Tibial artery (tissue), 4 donors: ENCODE measurements around the gene UGT1A5.
"Not testable (repeated sequence)": the region's sequence is repeated elsewhere in the genome, so short reads cannot be mapped to it uniquely, and the experiment has no call there.

ENCODE experiments used
- DNase-seq, 2 donors: peaks; one replicate each; pipeline ENCODE4 v3.0.0-alpha.2; 2019
- H3K27ac ChIP-seq, 2 donors: fragments of 200-600 bp; sonication (generic) in 1 of 2; 1 replicate in 1 of 2; 2 replicates in 1 of 2; pipeline ENCODE4 v1.5.1; 2018 to 2019; ENCODE audit warnings: mild to moderate bottlenecking in 1 of 2
- H3K27me3 ChIP-seq, 2 donors: fragments of 200-600 bp; sonication (generic) in 1 of 2; one replicate each; pipeline versions ENCODE4 v1.5.1 to v1.6.0; 2016 to 2019
- H3K36me3 ChIP-seq, 3 donors: fragments of 200-600 bp; sonication (generic) in 2 of 3; one replicate each; pipeline ENCODE4 v1.5.1; 2016 to 2019; ENCODE audit warnings: mild to moderate bottlenecking in 2 of 3
- H3K4me1 ChIP-seq, 4 donors: fragments of 200-600 bp; sonication (generic) in 2 of 4; 1 replicate in 3 of 4; 2 replicates in 1 of 4; pipeline ENCODE4 v1.5.1; 2016 to 2019
- H3K4me3 ChIP-seq, 2 donors: fragments of 200-600 bp; sonication (generic) in 1 of 2; 1 replicate in 1 of 2; 2 replicates in 1 of 2; pipeline ENCODE4 v1.5.1; 2018 to 2019; ENCODE audit warnings: mild to moderate bottlenecking in 2 of 2
- H3K9me3 ChIP-seq, 3 donors: fragments of 200-600 bp; sonication (generic) in 1 of 3; one replicate each; pipeline ENCODE4 v1.5.1; 2016 to 2019
- CTCF ChIP-seq, 2 experiments: fragments of 200-600 bp in 1 of 2; fragments of 450-650 bp in 1 of 2; IDR thresholded peaks; one replicate each; pipeline ENCODE4 v1.5.1; 2017 to 2019; ENCODE audit warnings: antibody characterized with exemption in 2 of 2, mild to moderate bottlenecking in 1 of 2, moderate library complexity in 1 of 2
- intact Hi-C: fragments of 100-400 bp; cut with DNase I; formaldehyde crosslinking; loops from one replicate; pipeline ENCODE4 v1.15.0; 2023; ENCODE audit warnings: low total_unique reads

UGT1A5 gene

GRCh38 chr2:233745073-233745755, 32.5 kb downstream of the UGT1A5 start:
- Histone ChIP-seq H3K9me3 (no peaks in the 10 kb centered on the region), H3K4me3 (no peak overlapping the region), H3K27ac (no peak overlapping the region), H3K4me1 (no peaks in the 10 kb centered on the region), H3K36me3 (no peaks in the 10 kb centered on the region), H3K27me3 (no peaks in the 10 kb centered on the region)
- intact Hi-C loops, result no loop called here
- DNase-seq, result no peak
- TF ChIP-seq CTCF (IDR thresholded peaks at IDR 0.05), result no peak

GRCh38 chr2:233745838-233746237, 33.1 kb downstream of the UGT1A5 start:
- H3K36me3 ChIP-seq, H3K9me3 ChIP-seq, H3K4me1 ChIP-seq, H3K27me3 ChIP-seq, intact Hi-C loops, DNase-seq, H3K27ac ChIP-seq, H3K4me3 ChIP-seq: not testable (repeated sequence)

- Histone ChIP-seq H3K27ac (no peak overlapping the region), H3K4me3 (no peak overlapping the region), H3K9me3 (no peaks in the 10 kb centered on the region), H3K27me3 (no peaks in the 10 kb centered on the region), H3K36me3 (no peaks in the 10 kb centered on the region), H3K4me1 (no peaks in the 10 kb centered on the region)
- DNase-seq, result no peak
- TF ChIP-seq CTCF (IDR thresholded peaks at IDR 0.05), result no peak
- intact Hi-C loops, result no loop called here
These were observed 34.0 kb downstream of the UGT1A5 start for GRCh38 chr2:233746475-233747282.

- H3K4me1 ChIP-seq, result no peaks in the 10 kb centered on the region
- no peaks in the 10 kb centered on the region for H3K27me3 ChIP-seq
- no peak overlapping the region for H3K27ac ChIP-seq
- no peak for DNase-seq
- H3K4me3 ChIP-seq, result no peak overlapping the region
- TF ChIP-seq CTCF (IDR thresholded peaks at IDR 0.05), result no peak
- no peaks in the 10 kb centered on the region for H3K36me3 ChIP-seq
- intact Hi-C loops, result no loop called here
- no peaks in the 10 kb centered on the region for H3K9me3 ChIP-seq
These were observed 34.5 kb downstream of the UGT1A5 start for GRCh38 chr2:233747283-233747544.

- H3K9me3 ChIP-seq, H3K4me1 ChIP-seq, H3K4me3 ChIP-seq, intact Hi-C loops, H3K36me3 ChIP-seq, H3K27ac ChIP-seq, H3K27me3 ChIP-seq, DNase-seq: not testable (repeated sequence)
These were observed 38.0 kb downstream of the UGT1A5 start for GRCh38 chr2:233750689-233751088.

- H3K9me3 ChIP-seq, H3K4me3 ChIP-seq, DNase-seq, H3K27me3 ChIP-seq, H3K4me1 ChIP-seq, H3K27ac ChIP-seq, H3K36me3 ChIP-seq, intact Hi-C loops: not testable (repeated sequence)
These were observed 38.7 kb downstream of the UGT1A5 start for GRCh38 chr2:233751212-233752009.
